Esophagus (tissue), 2 donors: Measurements from ENCODE around the gene KIAA0513. TPM values are rescaled to one million over a fixed set of nuclear protein-coding genes. Genes with fewer than 3 reads are reported as not detected.

Source experiments
- H3K27ac ChIP-seq, 2 donors: one replicate each; pipeline ENCODE4 v1.5.1; 2013; ENCODE audit warnings: low read depth in 2 of 2, mild to moderate bottlenecking in 2 of 2, inconsistent platforms in 1 of 2, low read length in 1 of 2, moderate library complexity in 1 of 2
- H3K27me3 ChIP-seq, 2 donors: one replicate each; pipeline ENCODE4 v1.6.1; 2013; ENCODE audit warnings: low read length in 2 of 2, control low read depth in 1 of 2, mild to moderate bottlenecking in 1 of 2; ENCODE audit not compliant: insufficient read depth in 2 of 2, control insufficient read depth in 1 of 2
- H3K36me3 ChIP-seq, 2 donors: one replicate each; pipeline ENCODE4 v1.6.1; 2013; ENCODE audit warnings: low read length in 1 of 2; ENCODE audit not compliant: control insufficient read depth in 2 of 2, insufficient read depth in 2 of 2
- H3K4me1 ChIP-seq, 2 donors: one replicate each; pipeline ENCODE4 v1.6.1; 2013; ENCODE audit warnings: low read length in 1 of 2; ENCODE audit not compliant: control insufficient read depth in 2 of 2, insufficient read depth in 2 of 2
- H3K4me3 ChIP-seq, 2 donors: one replicate each; pipeline ENCODE4 v1.5.1; 2013; ENCODE audit warnings: low read length in 2 of 2, mild to moderate bottlenecking in 2 of 2, low read depth in 1 of 2, moderate library complexity in 1 of 2
- H3K9me3 ChIP-seq, 2 donors: one replicate each; pipeline ENCODE4 v1.6.1; 2013; ENCODE audit warnings: mild to moderate bottlenecking in 2 of 2, low read depth in 1 of 2, low read length in 1 of 2, moderate library complexity in 1 of 2; ENCODE audit not compliant: control insufficient read depth in 2 of 2, insufficient read depth in 1 of 2
- WGBS, 2 donors: extraction: QIAGEN DNeasy Blood & Tissue Kit; methylation state at CpG; one replicate each; pipeline ENCODE4 v1.1.7; 2013; 5-methylcytosine and 5-hydroxymethylcytosine counted together
- polyA plus RNA-seq, 2 donors: library from polyadenylated mRNA; stranded (reverse); fragments of 200-250 nt; gene quantifications; one replicate each; pipeline ENCODE4 v1.2.3, GENCODE V29; 2013
- donor health status: healthy with polysubstance abuse.
- donor health status: Bipolar disorder and iron deficiency.

Gene KIAA0513
- polyA plus RNA-seq, 2 donors, result 3.0 to 3.7 TPM

DNA sequence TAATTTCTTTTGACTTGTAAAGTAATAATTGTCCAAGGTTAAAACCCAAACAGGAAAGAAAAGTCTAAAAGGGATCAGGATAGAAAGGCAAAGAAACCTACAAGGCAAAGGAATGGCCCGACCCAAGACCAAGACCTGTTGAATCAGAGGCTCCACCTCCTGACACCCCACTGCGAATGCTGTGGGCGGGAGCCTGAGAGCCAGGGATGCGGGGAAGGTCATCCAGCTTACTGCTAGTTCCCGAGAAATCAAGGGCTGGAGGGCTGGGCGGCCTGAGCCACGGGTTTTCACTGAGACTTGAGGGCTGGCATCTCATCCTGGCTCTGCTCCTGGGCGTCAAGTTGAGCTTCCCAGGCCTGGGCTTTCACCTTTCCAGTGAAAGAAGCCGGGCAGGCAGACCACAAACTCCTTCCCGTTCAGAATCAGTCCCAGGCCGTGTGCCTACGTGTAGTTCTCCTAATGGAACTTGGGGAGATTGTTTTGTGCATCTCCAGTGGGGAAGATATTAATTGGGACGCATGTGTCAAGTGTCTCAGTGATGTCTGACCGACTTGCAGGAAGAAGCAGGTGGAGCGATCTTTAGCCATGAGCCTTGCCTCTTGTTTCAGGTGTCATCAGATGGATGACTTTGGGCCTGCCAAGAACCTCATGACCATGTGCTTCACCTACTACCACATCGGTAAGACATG lies 47.8 kb downstream of the KIAA0513 start:
- 92 to 93% methylated on average over 16 of the region's 16 CpGs for WGBS, 2 donors
- Histone ChIP-seq H3K27ac (no peak overlapping the region), H3K36me3 (peaks cover 0 to 26% of the 10 kb centered on the region in 2 donors)

DNA sequence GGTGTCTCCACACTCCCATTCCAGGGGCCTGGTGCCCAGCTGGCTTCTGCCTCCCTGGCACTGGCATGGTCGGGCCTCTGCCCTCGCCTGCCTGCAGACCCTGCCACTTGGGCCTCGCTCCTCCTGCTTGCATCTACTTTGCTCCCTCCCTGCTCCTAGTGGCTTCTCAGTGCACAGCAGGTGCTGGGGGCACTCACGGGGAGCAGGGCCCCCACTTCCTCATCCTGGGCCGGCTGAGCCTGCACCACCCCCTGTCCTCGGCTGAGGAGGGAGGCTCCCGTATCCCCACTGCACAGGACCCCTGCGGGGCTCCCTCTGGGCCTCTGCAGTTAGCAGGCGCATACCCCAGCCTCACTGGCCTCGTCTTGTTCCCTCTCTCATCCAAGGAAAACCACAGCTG lies 49.4 kb downstream of the KIAA0513 start:
- H3K27ac ChIP-seq, result no peak overlapping the region
- H3K9me3 ChIP-seq, result no peaks in the 10 kb centered on the region
- no peaks in the 10 kb centered on the region for H3K27me3 ChIP-seq
- 81 to 87% methylated on average over 10 of the region's 10 CpGs for WGBS, 2 donors
- H3K4me3 ChIP-seq, result no peak overlapping the region
- peaks cover 0 to 31% of the 10 kb centered on the region in 2 donors for H3K36me3 ChIP-seq
- peaks cover 0 to 9% of the 10 kb centered on the region in 2 donors for H3K4me1 ChIP-seq

More for the DNA sequence above, 47.8 kb downstream of the KIAA0513 start:
- Histone ChIP-seq H3K9me3 (no peaks in the 10 kb centered on the region), H3K4me3 (no peak overlapping the region), H3K4me1 (peaks cover 0 to 9% of the 10 kb centered on the region in 2 donors), H3K27me3 (no peaks in the 10 kb centered on the region)

DNA sequence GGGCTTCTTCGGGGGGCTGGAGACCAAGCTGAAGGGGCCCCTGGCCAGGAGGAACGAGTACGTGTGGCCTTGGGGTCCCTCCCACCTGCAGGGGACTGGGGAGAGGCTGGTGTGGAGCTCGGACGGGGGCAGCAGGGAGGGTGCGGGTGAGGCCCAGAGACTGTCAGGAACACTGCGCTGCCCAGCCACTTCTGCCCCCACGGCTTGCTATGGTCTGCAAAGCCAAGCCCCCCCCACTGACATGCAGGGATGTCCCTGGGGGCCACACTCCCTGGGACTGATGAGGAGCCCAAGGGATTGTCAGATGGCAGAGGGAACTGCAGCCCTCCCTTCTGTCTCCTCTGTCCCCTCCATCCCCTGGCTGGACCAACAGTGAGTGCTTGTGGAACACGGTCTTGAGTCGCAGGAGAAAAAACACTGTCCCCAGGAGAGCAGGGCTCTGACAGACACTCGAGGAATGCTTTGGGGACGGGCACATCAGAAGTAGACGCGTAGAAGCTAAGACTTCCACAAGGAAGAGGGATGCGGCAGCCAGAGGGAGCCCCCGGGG lies 50.1 kb downstream of the KIAA0513 start:
- no peaks in the 10 kb centered on the region for H3K27me3 ChIP-seq
- WGBS, 2 donors, result 91 to 93% methylated on average over 16 of the region's 16 CpGs
- H3K9me3 ChIP-seq, result no peaks in the 10 kb centered on the region
- no peak overlapping the region for H3K4me3 ChIP-seq
- H3K36me3 ChIP-seq, result peaks cover 0 to 31% of the 10 kb centered on the region in 2 donors
- H3K4me1 ChIP-seq, result peaks cover 0 to 9% of the 10 kb centered on the region in 2 donors
- H3K27ac ChIP-seq, result no peak overlapping the region

DNA sequence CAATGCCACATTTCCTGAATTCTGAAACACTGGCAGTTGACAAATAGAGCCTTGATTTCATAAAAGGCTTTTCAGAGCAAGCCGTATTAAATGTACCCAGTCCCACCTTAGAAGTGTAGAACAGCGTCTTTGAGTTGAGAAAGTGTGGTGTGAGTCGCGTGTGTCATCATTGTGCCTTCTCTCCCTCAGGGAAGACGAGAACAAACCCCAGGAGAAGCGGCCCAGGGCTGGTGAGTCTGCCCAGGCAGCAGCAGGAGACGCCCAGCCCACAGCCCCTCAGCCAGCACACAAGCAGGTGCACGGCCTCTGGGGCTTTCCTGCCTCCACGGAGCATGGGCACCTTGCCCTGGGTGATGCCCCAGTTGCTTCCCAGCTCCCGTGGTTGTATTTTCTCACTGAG lies 50.6 kb downstream of the KIAA0513 start:
- 60 to 68% methylated on average over 10 of the region's 10 CpGs for WGBS, 2 donors
- Histone ChIP-seq H3K4me3 (no peak overlapping the region), H3K27ac (no peak overlapping the region), H3K36me3 (peaks cover 0 to 26% of the 10 kb centered on the region in 2 donors), H3K27me3 (no peaks in the 10 kb centered on the region), H3K9me3 (no peaks in the 10 kb centered on the region), H3K4me1 (peaks cover 0 to 7% of the 10 kb centered on the region in 2 donors)

DNA sequence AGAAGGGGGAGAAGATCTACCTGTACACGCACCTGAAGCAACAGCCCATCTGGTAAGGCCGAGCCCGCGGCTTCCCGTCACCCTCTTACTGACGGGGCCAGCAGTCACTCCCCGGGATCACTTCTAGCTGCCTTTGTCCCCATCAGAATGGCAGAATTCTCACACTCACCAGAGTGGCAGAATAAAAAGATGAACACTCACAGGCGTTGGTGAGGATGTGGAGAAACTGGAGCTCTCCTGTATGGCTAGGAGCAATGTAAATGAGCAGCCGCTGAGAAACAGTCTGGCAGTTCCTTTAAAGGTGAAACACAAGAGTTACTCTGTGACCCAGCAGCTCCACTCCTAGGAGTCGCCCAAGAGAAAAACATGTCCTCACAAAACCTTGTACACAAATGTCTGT lies 51.4 kb downstream of the KIAA0513 start:
- Histone ChIP-seq H3K27me3 (no peaks in the 10 kb centered on the region), H3K27ac (no peak overlapping the region), H3K36me3 (peaks cover 0 to 22% of the 10 kb centered on the region in 2 donors), H3K4me1 (peaks cover 0 to 4% of the 10 kb centered on the region in 2 donors), H3K4me3 (no peak overlapping the region), H3K9me3 (no peaks in the 10 kb centered on the region)
- WGBS, 2 donors, result 97% methylated on average over 10 of the region's 10 CpGs

DNA sequence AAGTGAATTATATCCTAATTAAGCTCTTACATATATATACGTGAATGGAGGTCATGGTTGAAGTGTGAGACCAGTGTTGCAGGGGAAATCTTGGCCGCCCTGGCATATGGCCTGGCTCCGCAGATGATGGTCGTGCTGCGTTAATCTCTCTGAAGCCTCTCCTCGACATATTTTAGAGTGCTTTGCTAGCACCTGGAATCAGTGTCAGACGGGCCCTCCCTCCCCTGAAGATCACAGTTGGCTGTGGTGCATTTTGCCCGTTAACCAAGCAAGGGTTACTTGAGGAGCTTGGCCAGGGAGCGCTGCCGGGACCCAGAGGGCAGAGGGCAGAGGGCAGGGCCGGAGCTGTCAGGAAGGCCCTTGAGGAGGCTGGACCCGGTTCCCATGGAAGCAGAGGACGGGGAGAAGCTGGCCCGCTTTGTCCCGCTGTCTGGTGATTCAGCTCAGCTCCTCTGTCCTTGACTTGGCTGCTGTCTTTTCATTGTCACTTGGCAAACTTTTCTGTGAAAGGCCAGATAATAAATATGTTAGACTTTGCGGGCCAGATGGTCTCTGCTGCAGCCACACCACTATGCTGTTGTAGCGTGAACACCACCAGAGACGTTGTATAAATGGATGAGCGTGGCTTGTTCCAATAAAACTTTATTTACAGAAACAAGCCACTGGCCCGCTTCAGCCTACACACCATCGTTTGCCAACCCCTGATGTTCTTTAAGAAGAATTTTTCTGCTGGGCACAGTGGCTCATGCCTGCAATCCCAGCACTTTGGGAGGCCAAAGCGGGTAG lies 52.4 kb downstream of the KIAA0513 start:
- Histone ChIP-seq H3K9me3 (no peaks in the 10 kb centered on the region), H3K4me3 (no peak overlapping the region), H3K4me1 (peaks cover 0 to 4% of the 10 kb centered on the region in 2 donors), H3K36me3 (peaks cover 0 to 22% of the 10 kb centered on the region in 2 donors), H3K27ac (no peak overlapping the region), H3K27me3 (no peaks in the 10 kb centered on the region)
- WGBS, 2 donors, result 88 to 89% methylated on average over 22 of the region's 22 CpGs

DNA sequence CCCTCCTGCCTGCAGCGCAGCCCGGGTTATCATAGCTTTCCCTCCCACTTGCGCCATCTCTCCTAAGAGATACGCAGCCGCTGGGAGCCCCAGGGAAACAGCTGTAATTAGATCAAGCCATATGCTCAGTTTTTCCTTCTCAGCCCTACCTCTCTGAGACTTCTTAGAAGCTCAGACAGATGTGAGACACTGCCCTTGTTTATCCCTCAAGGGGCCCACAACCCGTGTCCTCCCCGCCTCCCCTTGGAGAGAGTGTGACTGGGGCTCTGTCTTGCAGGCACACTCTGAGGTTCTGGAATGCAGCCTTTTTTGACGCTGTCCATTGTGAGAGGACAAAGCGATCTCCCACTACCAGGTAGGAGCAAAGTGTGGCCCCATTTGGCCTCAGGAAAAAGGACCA lies 53.4 kb downstream of the KIAA0513 start:
- Histone ChIP-seq H3K4me3 (no peak overlapping the region), H3K4me1 (peaks cover 0 to 4% of the 10 kb centered on the region in 2 donors), H3K27ac (no peak overlapping the region), H3K27me3 (no peaks in the 10 kb centered on the region), H3K36me3 (peaks cover 0 to 19% of the 10 kb centered on the region in 2 donors), H3K9me3 (no peaks in the 10 kb centered on the region)
- WGBS, 2 donors, result 89 to 91% methylated on average over 9 of the region's 9 CpGs

DNA sequence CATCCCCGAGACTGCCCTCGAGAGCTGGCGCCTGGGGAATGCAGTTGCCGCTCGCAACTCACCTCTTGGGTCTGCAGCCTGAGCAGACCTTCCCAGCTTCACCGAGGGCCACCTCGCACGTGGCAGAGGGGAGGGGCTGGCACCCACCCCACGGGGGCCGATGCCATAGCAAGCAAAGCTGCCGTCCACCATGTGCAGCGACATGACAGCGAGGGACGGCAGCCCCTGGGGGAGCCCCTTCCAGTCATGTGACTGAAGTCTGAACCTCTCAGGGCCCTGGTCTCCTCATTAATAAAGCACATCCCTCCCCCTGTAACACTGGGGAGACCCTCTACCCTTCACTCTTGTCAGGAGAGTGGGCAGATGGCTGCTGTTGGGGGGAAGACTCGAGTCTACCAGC lies 54.2 kb downstream of the KIAA0513 start:
- H3K27ac ChIP-seq, result no peak overlapping the region
- no peaks in the 10 kb centered on the region for H3K27me3 ChIP-seq
- peaks cover 0 to 19% of the 10 kb centered on the region in 2 donors for H3K36me3 ChIP-seq

DNA sequence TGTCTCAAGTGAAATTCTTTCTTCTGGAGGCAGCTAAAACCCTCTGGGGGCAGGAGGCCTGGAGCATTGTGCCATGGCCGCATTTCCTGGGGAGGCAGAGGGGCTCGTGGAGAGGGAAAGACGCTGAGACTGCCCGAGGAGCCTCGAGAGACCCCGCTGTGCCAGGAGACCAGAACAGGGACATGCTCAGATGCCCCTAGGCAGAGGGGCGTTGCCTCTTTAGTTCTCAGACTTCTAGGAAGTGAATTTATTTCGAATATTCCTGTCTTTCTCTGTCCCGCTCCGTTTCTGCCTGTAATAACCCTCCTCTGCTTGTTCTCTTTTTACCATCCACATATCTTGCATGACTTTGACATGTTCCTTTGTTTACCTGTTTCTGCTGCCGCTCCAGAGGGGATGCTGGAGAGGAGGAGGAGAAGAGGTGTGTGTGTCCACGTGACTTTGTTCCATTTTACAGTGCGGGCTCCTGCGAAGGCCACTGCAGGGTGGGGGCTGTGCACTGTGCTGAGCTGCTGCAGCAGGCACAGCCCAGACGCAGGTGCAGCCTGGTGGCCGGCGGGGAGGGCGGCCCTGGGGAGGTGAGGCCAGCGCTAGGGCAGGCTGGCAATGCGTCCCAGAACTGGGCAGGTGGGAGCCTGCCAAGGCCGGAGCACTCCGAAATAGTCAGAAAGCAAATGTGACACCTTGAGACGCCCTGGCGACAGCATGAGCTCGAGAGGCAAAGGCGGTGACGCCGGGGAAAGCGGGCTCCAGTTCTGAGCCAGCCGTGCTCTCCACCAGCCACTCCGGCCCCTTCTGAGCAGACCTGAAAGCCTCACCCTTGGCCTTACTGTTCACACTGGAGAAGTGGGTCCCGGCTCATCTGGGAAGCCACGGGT lies 54.8 kb downstream of the KIAA0513 start:
- H3K36me3 ChIP-seq, result peaks cover 0 to 22% of the 10 kb centered on the region in 2 donors
- H3K9me3 ChIP-seq, result no peaks in the 10 kb centered on the region
- peaks cover 0 to 8% of the 10 kb centered on the region in 2 donors for H3K4me1 ChIP-seq
- H3K27ac ChIP-seq, result no peak overlapping the region
- H3K27me3 ChIP-seq, result no peaks in the 10 kb centered on the region
- no peak overlapping the region for H3K4me3 ChIP-seq
- 47 to 50% methylated on average over 33 of the region's 33 CpGs for WGBS, 2 donors

More for the DNA sequence above, 54.2 kb downstream of the KIAA0513 start:
- no peak overlapping the region for H3K4me3 ChIP-seq
- H3K9me3 ChIP-seq, result no peaks in the 10 kb centered on the region
- 85 to 86% methylated on average over 15 of the region's 15 CpGs for WGBS, 2 donors
- peaks cover 0 to 8% of the 10 kb centered on the region in 2 donors for H3K4me1 ChIP-seq
